HCT116 (cell line): ENCODE data around the gene UAP1L1. TPM values are rescaled to one million over a fixed set of nuclear protein-coding genes. Genes with fewer than 3 reads are reported as not detected.

Source experiments
- ATAC-seq: fragments of 200-7000 bp; cut with Tn5 transposase; 2 replicates; pipeline ENCODE4 v1.9.1; 2020; ENCODE audit warnings: mild to moderate bottlenecking, moderate library complexity
- BruUV-seq: library from RNA; stranded (reverse); fragments of 400-500 nt; replicated peaks from 2 replicates; lab custom pipeline; 2021; lab: Mats Ljungman, UMichigan
- CTCF ChIA-PET: fragments of 300-600 bp; sonication (Branson Sonifier 250); formaldehyde crosslinking; loops from one replicate; lab custom pipeline; 2021; ENCODE audit warnings: antibody characterized with exemption; lab: Charles Lee
- POLR2A ChIA-PET: fragments of 300-600, 350-600 bp; sonication (Branson Sonifier 250); formaldehyde crosslinking; loops from one replicate; lab custom pipeline; 2021; ENCODE audit warnings: antibody characterized with exemption; lab: Charles Lee
- RAD21 ChIA-PET, 2 experiments: fragments of 300-600 bp; sonication (Branson Sonifier 250); formaldehyde crosslinking; loops; one replicate each; lab custom pipeline; 2023; ENCODE audit warnings: low total read pairs in 2 of 2; ENCODE audit not compliant: uncharacterized antibody in 2 of 2, unreplicated experiment in 2 of 2, low non-redundant PET in 1 of 2; lab: Charles Lee
- DNase-seq: peaks from one replicate; pipeline ENCODE4 v3.0.0-alpha.2; 2010; ENCODE audit warnings: low read depth, low spot score
- H2AFZ ChIP-seq: fragments of 200-600 bp; shearing (Covaris generic), sonication (generic); 2 replicates; pipeline ENCODE4 v1.6.1; 2017; ENCODE audit warnings: low read depth, mixed run types, mixed read lengths, antibody characterized with exemption, low read length; ENCODE audit not compliant: poor library complexity, severe bottlenecking
- H3K27ac ChIP-seq: 2 replicates; pipeline ENCODE4 v1.5.1; 2012; ENCODE audit warnings: low read depth, low read length
- H3K27me3 ChIP-seq: fragments of 200-600 bp; sonication (generic); 2 replicates; pipeline ENCODE4 v1.6.1; 2016; ENCODE audit warnings: mixed run types, low read length, mixed read lengths; ENCODE audit not compliant: insufficient read depth
- H3K36me3 ChIP-seq, 2 experiments: fragments of 200-500 bp in 1 of 2; fragments of 200-600 bp in 1 of 2; sonication (Bioruptor generic) in 1 of 2; sonication (generic) in 1 of 2; 2 replicates each; pipeline versions ENCODE4 v1.5.1 to v1.6.1; 2014 to 2016; ENCODE audit warnings: low read length in 2 of 2, inconsistent platforms in 1 of 2, mixed read lengths in 1 of 2, mixed run types in 1 of 2; ENCODE audit not compliant: insufficient read depth in 2 of 2, control insufficient read depth in 1 of 2
- H3K4me1 ChIP-seq, 2 experiments: fragments of 200-600 bp in 1 of 2; sonication (generic) in 1 of 2; 2 replicates each; pipeline versions ENCODE4 v1.5.1 to v1.6.1; 2012 to 2017; ENCODE audit warnings: low read length in 2 of 2, inconsistent platforms in 1 of 2, mild to moderate bottlenecking in 1 of 2, mixed read lengths in 1 of 2, mixed run types in 1 of 2, moderate library complexity in 1 of 2; ENCODE audit not compliant: insufficient read depth in 2 of 2, control insufficient read depth in 1 of 2
- H3K4me2 ChIP-seq: fragments of 200-600 bp; sonication (generic); 2 replicates; pipeline ENCODE4 v1.6.1; 2017; ENCODE audit warnings: mixed run types, low read length, mixed read lengths
- H3K4me3 ChIP-seq, 2 experiments: fragments of 200-600 bp in 1 of 2; sonication (generic) in 1 of 2; replicated peaks in 1 of 2; 2 replicates each; pipeline ENCODE4 v1.5.1; 2011 to 2016; ENCODE audit warnings: low read length in 2 of 2, control low read depth in 1 of 2, low read depth in 1 of 2, mild to moderate bottlenecking in 1 of 2, mixed read lengths in 1 of 2, mixed run types in 1 of 2
- H3K79me2 ChIP-seq: fragments of 200-600 bp; sonication (generic); 2 replicates; pipeline ENCODE4 v1.6.1; 2017; ENCODE audit warnings: mild to moderate bottlenecking, mixed run types, low read length, moderate library complexity, mixed read lengths; ENCODE audit not compliant: insufficient read depth
- H3K9ac ChIP-seq: fragments of 200-600 bp; sonication (generic); 2 replicates; pipeline ENCODE4 v1.6.1; 2016; ENCODE audit warnings: low read length, mixed read lengths
- H3K9me2 ChIP-seq: fragments of 200-600 bp; sonication (generic), shearing (Covaris generic); 2 replicates; pipeline ENCODE4 v1.6.1; 2017; ENCODE audit warnings: mixed run types, mild to moderate bottlenecking, moderate library complexity; ENCODE audit not compliant: insufficient read depth
- H3K9me3 ChIP-seq, 2 experiments: fragments of 200-500 bp in 1 of 2; fragments of 200-600 bp in 1 of 2; sonication (Bioruptor generic) in 1 of 2; sonication (generic) in 1 of 2; 2 replicates each; pipeline ENCODE4 v1.6.1; 2014 to 2017; ENCODE audit warnings: low read length in 2 of 2, mixed read lengths in 2 of 2, inconsistent platforms in 1 of 2, low read depth in 1 of 2, mild to moderate bottlenecking in 1 of 2, mixed run types in 1 of 2, moderate library complexity in 1 of 2; ENCODE audit not compliant: control insufficient read depth in 1 of 2, insufficient read depth in 1 of 2
- H4K20me1 ChIP-seq: fragments of 200-600 bp; sonication (generic), shearing (Covaris generic); 2 replicates; pipeline ENCODE4 v1.6.1; 2017; ENCODE audit warnings: mixed run types, mild to moderate bottlenecking, moderate library complexity; ENCODE audit not compliant: insufficient read depth
- ATF3 ChIP-seq: IDR thresholded peaks from 2 replicates; pipeline ENCODE4 v1.6.1; 2012
- CBX3 ChIP-seq: IDR thresholded peaks from 2 replicates; pipeline ENCODE4 v1.6.1; 2012; ENCODE audit warnings: low read depth
- EGR1 ChIP-seq: IDR thresholded peaks from 2 replicates; pipeline ENCODE4 v1.6.1; 2012; ENCODE audit warnings: low read depth
- ELF1 ChIP-seq: IDR thresholded peaks from 2 replicates; pipeline ENCODE4 v1.6.1; 2012; ENCODE audit warnings: low read depth, borderline replicate concordance
- EZH2 ChIP-seq: fragments of 200-600 bp; sonication (generic); IDR thresholded peaks from 2 replicates; pipeline ENCODE4 v1.6.1; 2017; ENCODE audit warnings: antibody characterized with exemption, mixed run types
- FOSL1 ChIP-seq: IDR thresholded peaks from 2 replicates; pipeline ENCODE4 v1.6.1; 2012; ENCODE audit warnings: low read depth
- MAX ChIP-seq: IDR thresholded peaks from 2 replicates; pipeline ENCODE4 v1.6.1; 2012
- POLR2AphosphoS5 ChIP-seq: IDR thresholded peaks from 2 replicates; pipeline ENCODE4 v1.6.1; 2011; ENCODE audit warnings: mild to moderate bottlenecking, low read depth, low read length, moderate library complexity
- RAD21 ChIP-seq: IDR thresholded peaks from 2 replicates; pipeline ENCODE4 v1.6.1; 2012; ENCODE audit warnings: low read depth, mild to moderate bottlenecking
- REST ChIP-seq: IDR thresholded peaks from 2 replicates; pipeline ENCODE4 v1.6.1; 2012; ENCODE audit warnings: low read depth
- SIN3A ChIP-seq: IDR thresholded peaks from 2 replicates; pipeline ENCODE4 v1.6.1; 2012; ENCODE audit warnings: low read depth
- SP1 ChIP-seq: IDR thresholded peaks from 2 replicates; pipeline ENCODE4 v1.6.1; 2012; ENCODE audit warnings: low read depth
- SRF ChIP-seq: IDR thresholded peaks from 2 replicates; pipeline ENCODE4 v1.6.1; 2012; ENCODE audit warnings: low read depth
- YY1 ChIP-seq: IDR thresholded peaks from 2 replicates; pipeline ENCODE4 v1.6.1; 2011; ENCODE audit warnings: low read length, low read depth, moderate library complexity, mild to moderate bottlenecking; ENCODE audit not compliant: insufficient replicate concordance; ENCODE audit errors: extremely low read depth
- ZFX ChIP-seq: fragments of 450-650 bp; IDR thresholded peaks from 2 replicates; pipeline ENCODE4 v1.6.1; 2017
- intact Hi-C: fragments of 100-400 bp; cut with micrococcal nuclease; formaldehyde crosslinking; loops from 2 replicates; pipeline ENCODE4 v1.10.0; 2022
- total RNA-seq: library from RNA; stranded (reverse); gene quantifications from one replicate; pipeline ENCODE4 v1.2.1, GENCODE V29; 2021; ENCODE audit not compliant: unreplicated experiment

UAP1L1 gene
- total RNA-seq, 1 experiment from 2014 or later: 11.0 TPM

GRCh38 chr9:137064880-137065164 lies 12.5 kb upstream of the UAP1L1 start (continued):
- TF ChIP-seq FOSL1 (no peak), MAX (no peak), SRF (no peak), RAD21 (no peak), CBX3 (no peak), YY1 (no peak), ATF3 (no peak), EZH2 (no peak), ZFX (no peak), EGR1 (no peak)

GRCh38 chr9:137065336-137065967 lies 11.9 kb upstream of the UAP1L1 start:
- no peak for TF ChIP-seq ELF1
- no peak for TF ChIP-seq POLR2AphosphoS5
- no peak for TF ChIP-seq YY1
- TF ChIP-seq SIN3A: no peak
- no peak for TF ChIP-seq EZH2
- no peak for TF ChIP-seq RAD21
- no peak for TF ChIP-seq REST
- no peak for TF ChIP-seq SP1
- TF ChIP-seq ATF3: no peak
- no peak for TF ChIP-seq ZFX
- no peak overlapping the region for H3K4me3 ChIP-seq
- H3K36me3 ChIP-seq: peaks cover 2 to 8% of the 10 kb centered on the region in 2 experiments; a peak in 1 of 4 replicates
- peaks cover 44% of the 10 kb centered on the region for H3K79me2 ChIP-seq
- no TSS peak for BruUV-seq
- H3K27me3 ChIP-seq: no peaks in the 10 kb centered on the region
- no peak overlapping the region for H3K4me2 ChIP-seq
- no peak overlapping the region for H2AFZ ChIP-seq
- no peaks in the 10 kb centered on the region for H3K9me3 ChIP-seq
- ATAC-seq: no peak
- RAD21 ChIA-PET: no interaction called here
- CTCF ChIA-PET: interaction anchor here (1.1 to 3.8 kb wide), 3 partner anchors 18 to 116 kb away, joined by 3 to 57 read pairs (median 3); partner anchors contain the start of genes MAN1B1 and NPDC1
- peaks cover 13 to 30% of the 10 kb centered on the region in 2 experiments for H3K4me1 ChIP-seq
- H3K9me2 ChIP-seq: no peaks in the 10 kb centered on the region
- POLR2A ChIA-PET: no interaction called here
- no peaks in the 10 kb centered on the region; the same call in 1 of the 2 replicates for H4K20me1 ChIP-seq
- H3K9ac ChIP-seq: no peak overlapping the region
- DNase-seq: no peak
- H3K27ac ChIP-seq: no peak overlapping the region; the same call in 1 of the 2 replicates
- intact Hi-C loops: no loop called here
